HepG2 (cell line): ENCODE measurements around the gene PCDHB15. TPM values are rescaled to one million over a fixed set of nuclear protein-coding genes. Genes with fewer than 3 reads are reported as not detected.

Source experiments
- ATAC-seq: fragments of 200-7000 bp; cut with Tn5 transposase; 3 replicates; pipeline ENCODE4 v1.9.1; 2020; ENCODE audit warnings: mild to moderate bottlenecking, moderate library complexity
- BruUV-seq: library from RNA; stranded (reverse); fragments of 400-500 nt; replicated peaks from 2 replicates; lab custom pipeline; 2021; lab: Mats Ljungman, UMichigan
- CTCF ChIA-PET: fragments of 300-600 bp; formaldehyde crosslinking; extraction: SDS; loops from one replicate; lab custom pipeline; 2021; ENCODE audit warnings: low total read pairs, inconsistent platforms, low intra/inter-chr PET ratio; lab: Yijun Ruan, JAX
- POLR2A ChIA-PET: fragments of 350-600 bp; sonication (Branson Sonifier 250); formaldehyde crosslinking; loops from one replicate; lab custom pipeline; 2020; ENCODE audit warnings: antibody characterized with exemption, inconsistent platforms; lab: Yijun Ruan, JAX
- DNase-seq: peaks from one replicate; pipeline ENCODE4 v3.0.0-alpha.2; 2015; ENCODE audit warnings: low spot score
- FAIRE-seq: peaks from 3 replicates; lab custom pipeline; 2011; peaks lifted over from hg19 to GRCh38; lab: Jason Lieb, UNC
- H2AFZ ChIP-seq: one replicate; pipeline ENCODE4 v1.6.1; 2011; ENCODE audit warnings: low read length, inconsistent platforms
- H3K27ac ChIP-seq: fragments of 300-600 bp; 3 replicates; pipeline ENCODE4 v1.8.0; 2011; ENCODE audit warnings: mixed run types, mild to moderate bottlenecking, mixed read lengths, low read length, inconsistent platforms; ENCODE audit not compliant: insufficient read depth; ENCODE audit errors: extremely low read length
- H3K27me3 ChIP-seq, 2 experiments: fragments of 200-600 bp in 1 of 2; 2 replicates in 1 of 2; 3 replicates in 1 of 2; pipeline versions ENCODE4 v1.6.0 to v1.8.0; 2011; ENCODE audit warnings: low read length in 2 of 2, mild to moderate bottlenecking in 2 of 2, moderate library complexity in 2 of 2, inconsistent platforms in 1 of 2; ENCODE audit not compliant: insufficient read depth in 2 of 2, control insufficient read depth in 1 of 2
- H3K36me3 ChIP-seq, 2 experiments: fragments of 200-600 bp in 1 of 2; replicated peaks in 1 of 2; 2 replicates in 1 of 2; 3 replicates in 1 of 2; pipeline versions ENCODE4 v1.5.1 to v1.8.0; 2011; ENCODE audit warnings: low read length in 2 of 2, inconsistent platforms in 1 of 2; ENCODE audit not compliant: insufficient read depth in 2 of 2, control insufficient read depth in 1 of 2
- H3K4me1 ChIP-seq: 2 replicates; pipeline ENCODE4 v1.5.1; 2012; ENCODE audit warnings: low read length, inconsistent platforms; ENCODE audit not compliant: insufficient read depth
- H3K4me2 ChIP-seq: 2 replicates; pipeline ENCODE4 v1.6.0; 2011; ENCODE audit warnings: low read depth, low read length, inconsistent platforms
- H3K4me3 ChIP-seq, 3 experiments: fragments of 200-600 bp in 1 of 3; sonication (generic), shearing (Covaris generic) in 1 of 3; replicated peaks in 1 of 3; 2 replicates each; pipeline ENCODE4 v1.5.1; 2011 to 2016; ENCODE audit warnings: low read length in 3 of 3, inconsistent platforms in 2 of 3, low read depth in 2 of 3, mild to moderate bottlenecking in 2 of 3, control low read depth in 1 of 3, mixed read lengths in 1 of 3; ENCODE audit not compliant: insufficient read depth in 1 of 3
- H3K79me2 ChIP-seq: one replicate; pipeline ENCODE4 v1.6.1; 2011; ENCODE audit warnings: low read length, inconsistent platforms; ENCODE audit not compliant: insufficient read depth
- H3K9ac ChIP-seq: 2 replicates; pipeline ENCODE4 v1.6.0; 2011; ENCODE audit warnings: mild to moderate bottlenecking, low read depth, low read length, inconsistent platforms; ENCODE audit not compliant: insufficient read depth
- H3K9me3 ChIP-seq: 2 replicates; pipeline ENCODE4 v1.5.1; 2012; ENCODE audit warnings: mild to moderate bottlenecking, low read length
- H4K20me1 ChIP-seq: 2 replicates; pipeline ENCODE4 v1.6.0; 2011; ENCODE audit warnings: inconsistent platforms, mild to moderate bottlenecking, low read length, moderate library complexity; ENCODE audit not compliant: insufficient read depth
- ATF3 ChIP-seq: sonication (generic); formaldehyde crosslinking; IDR thresholded peaks from 2 replicates; pipeline ENCODE4 v1.4.0; 2020; ENCODE audit warnings: missing genetic modification reagents
- FOXP1 ChIP-seq, 2 experiments: fragments of 450-650 bp in 1 of 2; IDR thresholded peaks; 2 replicates each; pipeline ENCODE4 v1.6.1; 2017 to 2018; ENCODE audit warnings: antibody characterized with exemption in 1 of 2
- HMG20A ChIP-seq: IDR thresholded peaks from 2 replicates; pipeline ENCODE4 v1.6.1; 2016; ENCODE audit warnings: borderline replicate concordance
- KMT2B ChIP-seq: IDR thresholded peaks from 2 replicates; pipeline ENCODE4 v1.6.1; 2016; ENCODE audit warnings: missing genetic modification reagents, missing compliant biosample characterization
- MLXIP ChIP-seq: sonication (generic); formaldehyde crosslinking; IDR thresholded peaks from 2 replicates; pipeline ENCODE4 v1.9.0; 2021; ENCODE audit warnings: missing genetic modification reagents, borderline replicate concordance
- NBN ChIP-seq: fragments of 450-650 bp; conservative IDR thresholded peaks from 2 replicates; pipeline ENCODE4 v1.6.1; 2017
- PAF1 ChIP-seq: IDR thresholded peaks from 2 replicates; pipeline ENCODE4 v1.6.1; 2016; ENCODE audit warnings: missing genetic modification reagents, missing compliant biosample characterization
- REPIN1 ChIP-seq: sonication (generic); formaldehyde crosslinking; IDR thresholded peaks from 2 replicates; pipeline ENCODE4 v1.8.0; 2022; ENCODE audit warnings: missing genetic modification reagents, low read depth, mild to moderate bottlenecking, borderline replicate concordance
- SRF ChIP-seq: IDR thresholded peaks from 2 replicates; pipeline ENCODE4 v1.6.1; 2011; ENCODE audit warnings: mild to moderate bottlenecking, low read depth, low read length, moderate library complexity
- TBX3 ChIP-seq: fragments of 450-650 bp; IDR thresholded peaks from 2 replicates; pipeline ENCODE4 v1.6.1; 2017; ENCODE audit warnings: antibody characterized with exemption, mild to moderate bottlenecking, inconsistent platforms, borderline replicate concordance
- ZBTB20 ChIP-seq: sonication (generic); formaldehyde crosslinking; IDR thresholded peaks from 2 replicates; pipeline ENCODE4 v1.8.1; 2023; ENCODE audit warnings: missing genetic modification reagents, low read depth, mild to moderate bottlenecking, borderline replicate concordance
- ZBTB3 ChIP-seq: sonication (generic); formaldehyde crosslinking; IDR thresholded peaks from 2 replicates; pipeline ENCODE4 v1.4.0; 2020; ENCODE audit warnings: low read depth, mild to moderate bottlenecking, moderate library complexity, missing genetic modification reagents, borderline replicate concordance
- ZBTB44 ChIP-seq: sonication (generic); formaldehyde crosslinking; IDR thresholded peaks from 2 replicates; pipeline ENCODE4 v1.4.0; 2020; ENCODE audit warnings: missing genetic modification reagents
- ZNF207 ChIP-seq: fragments of 450-650 bp; IDR thresholded peaks from 2 replicates; pipeline ENCODE4 v1.6.1; 2016; ENCODE audit warnings: antibody characterized with exemption, borderline replicate concordance
- ZNF280D ChIP-seq: sonication (generic); formaldehyde crosslinking; IDR thresholded peaks from 2 replicates; pipeline ENCODE4 v1.5.1; 2020; ENCODE audit warnings: mild to moderate bottlenecking, missing genetic modification reagents
- ZNF354B ChIP-seq: sonication (generic); formaldehyde crosslinking; IDR thresholded peaks from 2 replicates; pipeline ENCODE4 v1.8.0; 2022; ENCODE audit warnings: mild to moderate bottlenecking, missing genetic modification reagents
- WGBS: methylation state at CpG from one replicate; pipeline ENCODE4 v1.1.6; 2017; ENCODE audit warnings: low lambda C conversion rate; 5-methylcytosine and 5-hydroxymethylcytosine counted together
- in situ Hi-C: cut with HindIII; loops from 2 replicates; pipeline ENCODE4 v1.10.0; 2017; ENCODE audit warnings: low pct_unique_long_range_greater_than_20kb; ENCODE audit not compliant: extremely low pct_ligation_motif_present
- intact Hi-C: fragments of 100-400 bp; cut with micrococcal nuclease; formaldehyde crosslinking; loops from one replicate; pipeline ENCODE4 v1.10.0; 2022; ENCODE audit not compliant: unreplicated experiment
- polyA plus RNA-seq, 8 experiments: library from polyadenylated mRNA; depleted of rRNA in 3 of 8; stranded (reverse) in 7 of 8; unstranded in 1 of 8; fragments of >200 nt; fragmentation: Illumina TruSeq in 4 of 8; extraction: Trizol in 4 of 8; gene quantifications; 2 replicates each; pipeline versions ENCODE4 v1.2.1 to v1.2.3, GENCODE V29; 2011 to 2016; ENCODE audit warnings: low read depth in 4 of 8, missing spikeins in 1 of 8, mixed read lengths in 1 of 8; ENCODE audit not compliant: insufficient read depth in 1 of 8
- total RNA-seq, 5 experiments: library from RNA; depleted of rRNA; stranded (reverse); fragments of >200 nt; fragmentation: Illumina TruSeq; extraction: Trizol; gene quantifications; 2 replicates each; pipeline ENCODE4 v1.2.3, GENCODE V29; 2016; ENCODE audit warnings: low read depth in 1 of 5

Gene PCDHB15
- total and polyA plus RNA-seq, 2 of the 13 experiments (the other 11 are each of a cell fraction or from before 2014, with no cell fraction given): 0.22 to 0.26 TPM

GRCh38 chr5:141241496-141241895 is 3.7 kb upstream of the PCDHB15 start:
- in situ Hi-C loops (no loop called here), intact Hi-C loops (no loop called here)
- BruUV-seq: no TSS peak
- ChIA-PET POLR2A (no interaction called here), CTCF (no interaction called here)
- no peak for ATAC-seq
- no peaks in the 10 kb centered on the region for H3K36me3 ChIP-seq
- H2AFZ ChIP-seq: no peak overlapping the region
- FAIRE-seq: no peak
- no peak overlapping the region for H3K9ac ChIP-seq
- peaks cover 67% of the 10 kb centered on the region for H3K9me3 ChIP-seq
- H3K4me3 ChIP-seq: no peak overlapping the region
- H3K79me2 ChIP-seq: no peaks in the 10 kb centered on the region
- H3K4me1 ChIP-seq: no peaks in the 10 kb centered on the region
- no peak overlapping the region for H3K27ac ChIP-seq
- no peaks in the 10 kb centered on the region; a peak in 1 of 5 replicates for H3K27me3 ChIP-seq
- H4K20me1 ChIP-seq: no peaks in the 10 kb centered on the region
- H3K4me2 ChIP-seq: no peak overlapping the region
- 78% methylated on average over 8 of the region's 43 CpGs for WGBS
- no peak for DNase-seq
- TF ChIP-seq ZNF280D (no peak), NBN (no peak), REPIN1 (CRISPR knock-in tag) (no peak), HMG20A (CRISPR knock-in tag) (no peak), PAF1 (CRISPR knock-in tag) (no peak), FOXP1 (IDR thresholded peaks at IDR 0.05) (no peak), FOXP1 (CRISPR knock-in tag; IDR thresholded peaks at IDR 0.05) (no peak), ZBTB3 (CRISPR knock-in tag) (no peak), ZBTB20 (CRISPR knock-in tag) (no peak), ATF3 (CRISPR knock-in tag) (no peak), SRF (no peak), ZBTB44 (CRISPR knock-in tag) (no peak), KMT2B (CRISPR knock-in tag) (no peak), ZNF354B (CRISPR knock-in tag) (no peak), TBX3 (no peak), MLXIP (no peak), ZNF207 (no peak)
